22Rv1 (cell line): ENCODE results near the gene WDR62.
"Not testable (repeated sequence)": the region's sequence is repeated elsewhere in the genome, so short reads cannot be mapped to it uniquely, and the experiment has no call there.

Source experiments
- H3K27ac ChIP-seq: fragments of 450-650 bp; 2 replicates; pipeline ENCODE4 v1.5.1; 2017
- CTCF ChIP-seq: fragments of 450-650 bp; IDR thresholded peaks from 2 replicates; pipeline ENCODE4 v1.5.1; 2017; ENCODE audit warnings: mild to moderate bottlenecking
- ZFX ChIP-seq: fragments of 450-650 bp; IDR thresholded peaks from 2 replicates; pipeline ENCODE4 v1.6.1; 2017; ENCODE audit warnings: antibody characterized with exemption, borderline replicate concordance

WDR62 gene

GRCh38 chr19:36125557-36125956 lies 70.9 kb downstream of the WDR62 start:
- TF ChIP-seq ZFX, result no peak
- peak overlapping the region; percentile 1; the same call in 1 of the 2 replicates for H3K27ac ChIP-seq

GRCh38 chr19:36128392-36128736 lies 73.7 kb downstream of the WDR62 start:
- peak overlapping the region; percentile 99 for H3K27ac ChIP-seq
- TF ChIP-seq ZFX (no peak), CTCF (no peak)

GRCh38 chr19:36131221-36131620 lies 76.5 kb downstream of the WDR62 start:
- H3K27ac ChIP-seq, result not testable (repeated sequence)

- not testable (repeated sequence) for H3K27ac ChIP-seq
These were observed 80.2 kb downstream of the WDR62 start for GRCh38 chr19:36134867-36135266.

- H3K27ac ChIP-seq, result peak overlapping the region; percentile 99
- TF ChIP-seq CTCF (no peak), ZFX (no peak)
These were observed 82.4 kb downstream of the WDR62 start for GRCh38 chr19:36136964-36137686.

GRCh38 chr19:36139120-36139472 lies 84.4 kb downstream of the WDR62 start:
- H3K27ac ChIP-seq, result peak overlapping the region; percentile 99
- no peak for TF ChIP-seq CTCF
- no peak for TF ChIP-seq ZFX

GRCh38 chr19:36139473-36140303 lies 85.0 kb downstream of the WDR62 start, which contains the start of gene CAPNS1:
CAPNS1 (plus strand) TSS chr19:36140066; CDS start chr19:36141012, 946 bp downstream.
- peak within 1 kb of the TSS; percentile 99 for H3K27ac ChIP-seq
- TF ChIP-seq CTCF (peak; percentile 18; the same call in 1 of the 2 replicates), ZFX (no peak)

- no peak for TF ChIP-seq CTCF
- no peak for TF ChIP-seq ZFX
- H3K27ac ChIP-seq, result peak overlapping the region; percentile 99
These were observed 85.8 kb downstream of the WDR62 start for GRCh38 chr19:36140304-36141038.
